HCT116 (cell line): ENCODE measurements around the gene PACRGL. TPM values are rescaled to one million over a fixed set of nuclear protein-coding genes. Genes with fewer than 3 reads are reported as not detected.

Source experiments
- ATAC-seq: fragments of 200-7000 bp; cut with Tn5 transposase; 2 replicates; pipeline ENCODE4 v1.9.1; 2020; ENCODE audit warnings: mild to moderate bottlenecking, moderate library complexity
- BruUV-seq: library from RNA; stranded (reverse); fragments of 400-500 nt; replicated peaks from 2 replicates; lab custom pipeline; 2021; lab: Mats Ljungman, UMichigan
- CTCF ChIA-PET: fragments of 300-600 bp; sonication (Branson Sonifier 250); formaldehyde crosslinking; loops from one replicate; lab custom pipeline; 2021; ENCODE audit warnings: antibody characterized with exemption; lab: Charles Lee
- POLR2A ChIA-PET: fragments of 300-600, 350-600 bp; sonication (Branson Sonifier 250); formaldehyde crosslinking; loops from one replicate; lab custom pipeline; 2021; ENCODE audit warnings: antibody characterized with exemption; lab: Charles Lee
- RAD21 ChIA-PET, 2 experiments: fragments of 300-600 bp; sonication (Branson Sonifier 250); formaldehyde crosslinking; loops; one replicate each; lab custom pipeline; 2023; ENCODE audit warnings: low total read pairs in 2 of 2; ENCODE audit not compliant: uncharacterized antibody in 2 of 2, unreplicated experiment in 2 of 2, low non-redundant PET in 1 of 2; lab: Charles Lee
- DNase-seq: peaks from one replicate; pipeline ENCODE4 v3.0.0-alpha.2; 2010; ENCODE audit warnings: low read depth, low spot score
- H2AFZ ChIP-seq: fragments of 200-600 bp; shearing (Covaris generic), sonication (generic); 2 replicates; pipeline ENCODE4 v1.6.1; 2017; ENCODE audit warnings: low read depth, mixed run types, mixed read lengths, antibody characterized with exemption, low read length; ENCODE audit not compliant: poor library complexity, severe bottlenecking
- H3K27ac ChIP-seq: 2 replicates; pipeline ENCODE4 v1.5.1; 2012; ENCODE audit warnings: low read depth, low read length
- H3K27me3 ChIP-seq: fragments of 200-600 bp; sonication (generic); 2 replicates; pipeline ENCODE4 v1.6.1; 2016; ENCODE audit warnings: mixed run types, low read length, mixed read lengths; ENCODE audit not compliant: insufficient read depth
- H3K36me3 ChIP-seq, 2 experiments: fragments of 200-500 bp in 1 of 2; fragments of 200-600 bp in 1 of 2; sonication (Bioruptor generic) in 1 of 2; sonication (generic) in 1 of 2; 2 replicates each; pipeline versions ENCODE4 v1.5.1 to v1.6.1; 2014 to 2016; ENCODE audit warnings: low read length in 2 of 2, inconsistent platforms in 1 of 2, mixed read lengths in 1 of 2, mixed run types in 1 of 2; ENCODE audit not compliant: insufficient read depth in 2 of 2, control insufficient read depth in 1 of 2
- H3K4me1 ChIP-seq, 2 experiments: fragments of 200-600 bp in 1 of 2; sonication (generic) in 1 of 2; 2 replicates each; pipeline versions ENCODE4 v1.5.1 to v1.6.1; 2012 to 2017; ENCODE audit warnings: low read length in 2 of 2, inconsistent platforms in 1 of 2, mild to moderate bottlenecking in 1 of 2, mixed read lengths in 1 of 2, mixed run types in 1 of 2, moderate library complexity in 1 of 2; ENCODE audit not compliant: insufficient read depth in 2 of 2, control insufficient read depth in 1 of 2
- H3K4me2 ChIP-seq: fragments of 200-600 bp; sonication (generic); 2 replicates; pipeline ENCODE4 v1.6.1; 2017; ENCODE audit warnings: mixed run types, low read length, mixed read lengths
- H3K4me3 ChIP-seq, 2 experiments: fragments of 200-600 bp in 1 of 2; sonication (generic) in 1 of 2; replicated peaks in 1 of 2; 2 replicates each; pipeline ENCODE4 v1.5.1; 2011 to 2016; ENCODE audit warnings: low read length in 2 of 2, control low read depth in 1 of 2, low read depth in 1 of 2, mild to moderate bottlenecking in 1 of 2, mixed read lengths in 1 of 2, mixed run types in 1 of 2
- H3K79me2 ChIP-seq: fragments of 200-600 bp; sonication (generic); 2 replicates; pipeline ENCODE4 v1.6.1; 2017; ENCODE audit warnings: mild to moderate bottlenecking, mixed run types, low read length, moderate library complexity, mixed read lengths; ENCODE audit not compliant: insufficient read depth
- H3K9ac ChIP-seq: fragments of 200-600 bp; sonication (generic); 2 replicates; pipeline ENCODE4 v1.6.1; 2016; ENCODE audit warnings: low read length, mixed read lengths
- H3K9me2 ChIP-seq: fragments of 200-600 bp; sonication (generic), shearing (Covaris generic); 2 replicates; pipeline ENCODE4 v1.6.1; 2017; ENCODE audit warnings: mixed run types, mild to moderate bottlenecking, moderate library complexity; ENCODE audit not compliant: insufficient read depth
- H3K9me3 ChIP-seq, 2 experiments: fragments of 200-500 bp in 1 of 2; fragments of 200-600 bp in 1 of 2; sonication (Bioruptor generic) in 1 of 2; sonication (generic) in 1 of 2; 2 replicates each; pipeline ENCODE4 v1.6.1; 2014 to 2017; ENCODE audit warnings: low read length in 2 of 2, mixed read lengths in 2 of 2, inconsistent platforms in 1 of 2, low read depth in 1 of 2, mild to moderate bottlenecking in 1 of 2, mixed run types in 1 of 2, moderate library complexity in 1 of 2; ENCODE audit not compliant: control insufficient read depth in 1 of 2, insufficient read depth in 1 of 2
- H4K20me1 ChIP-seq: fragments of 200-600 bp; sonication (generic), shearing (Covaris generic); 2 replicates; pipeline ENCODE4 v1.6.1; 2017; ENCODE audit warnings: mixed run types, mild to moderate bottlenecking, moderate library complexity; ENCODE audit not compliant: insufficient read depth
- CBX3 ChIP-seq: IDR thresholded peaks from 2 replicates; pipeline ENCODE4 v1.6.1; 2012; ENCODE audit warnings: low read depth
- CEBPB ChIP-seq: IDR thresholded peaks from 2 replicates; pipeline ENCODE4 v1.6.1; 2012; ENCODE audit warnings: low read depth
- EZH2 ChIP-seq: fragments of 200-600 bp; sonication (generic); IDR thresholded peaks from 2 replicates; pipeline ENCODE4 v1.6.1; 2017; ENCODE audit warnings: antibody characterized with exemption, mixed run types
- EZH2phosphoT487 ChIP-seq: fragments of 200-600 bp; IDR thresholded peaks from 2 replicates; pipeline ENCODE4 v1.6.1; 2018; ENCODE audit warnings: antibody characterized with exemption, borderline replicate concordance
- POLR2AphosphoS5 ChIP-seq: IDR thresholded peaks from 2 replicates; pipeline ENCODE4 v1.6.1; 2011; ENCODE audit warnings: mild to moderate bottlenecking, low read depth, low read length, moderate library complexity
- SIN3A ChIP-seq: IDR thresholded peaks from 2 replicates; pipeline ENCODE4 v1.6.1; 2012; ENCODE audit warnings: low read depth
- SRF ChIP-seq: IDR thresholded peaks from 2 replicates; pipeline ENCODE4 v1.6.1; 2012; ENCODE audit warnings: low read depth
- ZNF274 ChIP-seq: fragments of 200-500 bp; sonication (Bioruptor generic); IDR thresholded peaks from 2 replicates; pipeline ENCODE4 v1.6.1; 2014; ENCODE audit warnings: mild to moderate bottlenecking, low read depth, low read length, inconsistent platforms
- intact Hi-C: fragments of 100-400 bp; cut with micrococcal nuclease; formaldehyde crosslinking; loops from 2 replicates; pipeline ENCODE4 v1.10.0; 2022
- total RNA-seq: library from RNA; stranded (reverse); gene quantifications from one replicate; pipeline ENCODE4 v1.2.1, GENCODE V29; 2021; ENCODE audit not compliant: unreplicated experiment
- TF ChIP-seq, protein P1 (sequence below): IDR thresholded peaks from 2 replicates; pipeline ENCODE4 v1.6.1; 2012
- TF ChIP-seq, protein P2 (sequence below): IDR thresholded peaks from 2 replicates; pipeline ENCODE4 v1.6.1; 2011; ENCODE audit warnings: mild to moderate bottlenecking, low read length, moderate library complexity; ENCODE audit not compliant: insufficient replicate concordance; ENCODE audit errors: extremely low read depth

The PACRGL gene
- total RNA-seq, 1 experiment from 2014 or later = 26.4 TPM

DNA sequence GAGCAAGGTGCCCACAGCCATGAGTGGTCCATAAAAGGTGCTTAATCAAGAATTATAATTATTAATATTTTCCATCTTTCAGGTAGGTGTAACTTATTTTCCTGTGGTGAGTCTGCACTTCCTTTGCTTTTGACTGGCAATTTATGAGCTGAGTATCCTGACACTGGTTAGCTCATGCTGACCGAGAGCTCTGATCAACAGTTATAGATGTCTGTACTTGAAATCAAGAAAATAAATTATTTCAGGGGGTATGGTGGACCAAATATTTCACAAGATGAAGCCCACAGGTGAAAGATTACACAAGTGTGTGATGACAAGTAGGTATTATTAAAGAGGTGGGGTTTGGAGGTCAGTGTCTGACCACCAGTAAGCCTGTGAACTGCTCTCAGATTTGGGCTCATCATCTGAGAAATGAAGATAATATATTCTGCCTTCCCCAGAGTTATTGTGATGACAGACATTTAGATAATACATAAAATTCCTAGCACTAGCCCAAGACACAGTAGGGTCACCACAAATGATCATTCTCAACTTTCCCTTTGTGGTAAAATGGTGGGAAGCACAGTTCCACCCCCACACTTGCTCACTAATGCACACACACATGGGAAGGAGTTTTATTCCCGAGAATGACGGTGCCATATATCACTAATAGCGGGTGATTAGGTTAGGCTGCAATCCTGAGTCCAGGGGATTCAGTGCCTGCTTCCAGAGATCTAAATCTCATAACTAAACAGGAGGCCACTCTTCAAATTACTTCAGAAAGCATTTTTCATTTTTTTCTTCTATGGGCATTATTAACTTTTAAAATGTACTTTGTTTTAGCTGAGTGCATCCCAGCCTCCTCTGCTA, 34.0 kb upstream of the PACRGL start:
- Histone ChIP-seq H3K36me3 (no peaks in the 10 kb centered on the region), H3K27ac (no peak overlapping the region), H2AFZ (no peak overlapping the region), H4K20me1 (no peaks in the 10 kb centered on the region), H3K27me3 (0 out of 2 replicates have a peak, but pooled peaks cover 4% of the 10 kb centered on the region), H3K4me3 (no peak overlapping the region), H3K9me3 (no peaks in the 10 kb centered on the region), H3K4me2 (no peak overlapping the region), H3K9ac (no peak overlapping the region), H3K9me2 (no peaks in the 10 kb centered on the region), H3K4me1 (no peaks in the 10 kb centered on the region), H3K79me2 (no peaks in the 10 kb centered on the region)
- DNase-seq (no peak), ATAC-seq (no peak)
- TF ChIP-seq CEBPB (no peak), POLR2AphosphoS5 (no peak), EZH2phosphoT487 (no peak), EZH2 (no peak), CBX3 (no peak), SIN3A (no peak), ZNF274 (no peak), SRF (no peak)
- TF ChIP-seq, protein P1, sequence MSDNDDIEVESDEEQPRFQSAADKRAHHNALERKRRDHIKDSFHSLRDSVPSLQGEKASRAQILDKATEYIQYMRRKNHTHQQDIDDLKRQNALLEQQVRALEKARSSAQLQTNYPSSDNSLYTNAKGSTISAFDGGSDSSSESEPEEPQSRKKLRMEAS = no peak
- TF ChIP-seq, protein P2, sequence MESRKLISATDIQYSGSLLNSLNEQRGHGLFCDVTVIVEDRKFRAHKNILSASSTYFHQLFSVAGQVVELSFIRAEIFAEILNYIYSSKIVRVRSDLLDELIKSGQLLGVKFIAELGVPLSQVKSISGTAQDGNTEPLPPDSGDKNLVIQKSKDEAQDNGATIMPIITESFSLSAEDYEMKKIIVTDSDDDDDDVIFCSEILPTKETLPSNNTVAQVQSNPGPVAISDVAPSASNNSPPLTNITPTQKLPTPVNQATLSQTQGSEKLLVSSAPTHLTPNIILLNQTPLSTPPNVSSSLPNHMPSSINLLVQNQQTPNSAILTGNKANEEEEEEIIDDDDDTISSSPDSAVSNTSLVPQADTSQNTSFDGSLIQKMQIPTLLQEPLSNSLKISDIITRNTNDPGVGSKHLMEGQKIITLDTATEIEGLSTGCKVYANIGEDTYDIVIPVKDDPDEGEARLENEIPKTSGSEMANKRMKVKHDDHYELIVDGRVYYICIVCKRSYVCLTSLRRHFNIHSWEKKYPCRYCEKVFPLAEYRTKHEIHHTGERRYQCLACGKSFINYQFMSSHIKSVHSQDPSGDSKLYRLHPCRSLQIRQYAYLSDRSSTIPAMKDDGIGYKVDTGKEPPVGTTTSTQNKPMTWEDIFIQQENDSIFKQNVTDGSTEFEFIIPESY = no peak
- intact Hi-C loops = no loop called here
- ChIA-PET RAD21 (no interaction called here), CTCF (no interaction called here), POLR2A (no interaction called here)
- no TSS peak for BruUV-seq
